Hepatocyte (in vitro differentiated cells): Measurements from ENCODE around the gene CCDC187.

ENCODE experiments used
- CTCF ChIP-seq: fragments of 200-600 bp; sonication (generic); IDR thresholded peaks from 2 replicates; pipeline ENCODE4 v1.5.1; 2016; ENCODE audit warnings: antibody characterized with exemption, mild to moderate bottlenecking; ENCODE audit not compliant: poor library complexity
- EZH2phosphoT487 ChIP-seq: fragments of 200-600 bp; sonication (generic); IDR thresholded peaks from one replicate; pipeline ENCODE4 v1.6.1; 2018; ENCODE audit warnings: antibody characterized with exemption, mild to moderate bottlenecking, low read depth, moderate library complexity; ENCODE audit not compliant: unreplicated experiment, severe bottlenecking

- TF ChIP-seq CTCF (no peak), EZH2phosphoT487 (no peak)
These were observed 87.2 kb downstream of the CCDC187 start for GRCh38 chr9:136216541-136217244.
